HG03097 (cell line): ENCODE measurements around the gene IGSF3.
"Not testable (repeated sequence)": the region's sequence is repeated elsewhere in the genome, so short reads cannot be mapped to it uniquely, and the experiment has no call there.

Source experiments
- ATAC-seq: cut with Tn5 transposase; IDR thresholded peaks from one replicate; pipeline ENCODE4 v1.9.1; 2021; ENCODE audit not compliant: unreplicated experiment, low FRiP score

The IGSF3 gene

GRCh38 chr1:116664366-116664977 lies 3.1 kb downstream of the IGSF3 start:
- no peak for ATAC-seq

DNA sequence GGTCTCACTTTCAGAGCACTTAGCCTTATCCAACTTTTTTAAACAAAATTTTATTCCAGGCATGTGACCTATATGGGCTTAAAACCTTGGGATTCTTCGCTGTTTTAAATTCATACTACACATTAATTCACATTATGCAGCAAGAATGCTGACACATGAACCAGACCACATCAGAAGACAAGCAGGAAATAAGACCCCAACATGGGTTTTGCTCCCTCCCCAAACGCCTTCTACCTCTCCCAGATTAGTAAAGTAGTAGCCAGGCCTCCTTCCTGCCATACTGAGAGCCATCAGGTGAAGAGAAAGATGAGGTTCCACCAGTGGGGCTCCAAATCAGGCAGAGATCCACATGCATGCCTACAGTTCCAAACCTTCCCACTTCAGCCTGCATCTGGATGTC lies 3.7 kb downstream of the IGSF3 start:
- ATAC-seq = no peak

DNA sequence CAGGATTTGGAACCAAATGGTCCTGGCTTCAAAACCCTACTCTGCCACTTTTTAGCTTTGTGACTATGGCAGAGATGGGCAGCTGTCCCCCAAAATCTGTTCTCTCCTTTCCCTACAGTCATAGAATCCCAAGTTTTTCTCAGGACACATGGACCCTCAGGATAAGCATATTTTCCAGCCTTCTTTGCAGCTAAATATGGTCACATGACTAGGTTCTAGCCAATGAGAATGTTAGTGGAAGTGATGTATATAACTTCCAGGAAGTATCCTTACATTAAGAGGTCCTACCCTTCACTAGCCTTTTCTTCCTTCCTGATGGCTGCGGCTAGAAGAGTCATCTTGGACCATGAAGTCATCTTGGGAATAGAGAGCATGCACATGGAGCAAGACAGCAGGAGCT lies 5.9 kb downstream of the IGSF3 start:
- no peak for ATAC-seq

GRCh38 chr1:116658645-116659044 lies 8.9 kb downstream of the IGSF3 start:
- not testable (repeated sequence) for ATAC-seq

- not testable (repeated sequence) for ATAC-seq
Measured at GRCh38 chr1:116657836-116658235, 9.7 kb downstream of the IGSF3 start.

GRCh38 chr1:116654351-116654750 lies 13.2 kb downstream of the IGSF3 start:
- ATAC-seq = no peak

- not testable (repeated sequence) for ATAC-seq
Measured at GRCh38 chr1:116652598-116652997, 14.9 kb downstream of the IGSF3 start.

DNA sequence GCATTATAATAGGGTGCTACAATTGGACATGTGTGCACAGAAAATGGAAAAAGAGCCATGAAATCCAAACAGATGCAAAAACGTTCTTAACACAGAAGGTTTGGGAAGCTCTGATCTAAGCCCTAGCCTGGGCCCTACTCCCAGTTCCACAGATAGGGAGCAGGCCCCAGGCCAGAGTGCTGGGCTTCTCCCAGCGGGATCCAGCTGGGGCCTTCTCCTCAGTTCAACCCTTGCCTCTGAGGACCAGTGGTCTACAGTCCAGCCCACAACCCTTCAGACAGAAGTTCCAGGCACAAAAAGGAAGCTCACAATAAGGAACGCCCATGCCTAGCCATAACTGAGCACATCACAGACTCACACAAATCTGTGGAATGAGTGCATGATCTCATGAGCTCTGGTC lies 16.8 kb downstream of the IGSF3 start:
- ATAC-seq = not testable (repeated sequence)

DNA sequence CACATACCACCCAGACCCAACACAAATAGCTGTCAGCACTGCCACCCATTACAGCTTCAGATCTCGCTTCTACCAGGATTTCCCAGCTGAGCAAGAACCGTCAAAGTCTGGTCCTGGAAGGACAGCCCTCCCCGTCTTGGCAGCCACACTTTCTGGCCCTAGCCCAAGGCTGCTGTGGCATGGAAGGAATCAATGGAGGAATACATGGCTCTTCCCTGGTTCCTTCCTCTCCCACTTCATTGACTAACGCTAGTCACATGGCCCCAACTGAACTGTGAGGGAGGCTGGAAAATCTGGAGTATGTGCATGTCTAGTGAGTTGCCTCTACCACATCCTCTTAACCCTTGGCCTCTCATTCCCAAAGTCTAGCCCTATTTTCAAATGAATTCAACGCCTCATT lies 18.5 kb downstream of the IGSF3 start:
- not testable (repeated sequence) for ATAC-seq

- ATAC-seq = not testable (repeated sequence)
Measured at GRCh38 chr1:116648325-116648724, 19.2 kb downstream of the IGSF3 start.

DNA sequence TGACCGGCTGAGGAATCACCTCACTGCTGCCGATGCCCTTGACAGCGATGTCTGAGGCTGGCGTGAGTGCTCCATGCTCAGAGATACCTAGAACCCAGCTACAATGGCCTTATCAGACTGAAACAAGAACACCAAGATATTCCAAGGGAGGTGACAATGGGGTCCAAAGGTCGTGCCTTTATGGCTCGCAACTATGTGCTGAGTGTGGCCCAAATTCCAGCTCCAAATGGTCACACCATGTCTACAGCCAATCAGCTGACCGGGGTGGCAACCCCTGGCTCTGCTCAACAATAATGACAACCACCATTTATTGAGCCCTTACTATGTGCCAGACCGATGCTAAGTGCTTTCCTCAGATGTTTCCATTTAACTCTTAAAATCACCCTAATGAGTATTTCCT lies 20.3 kb downstream of the IGSF3 start:
- not testable (repeated sequence) for ATAC-seq

- ATAC-seq = not testable (repeated sequence)
Measured at GRCh38 chr1:116646673-116647170, 20.8 kb downstream of the IGSF3 start.

GRCh38 chr1:116645802-116646672 lies 21.5 kb downstream of the IGSF3 start:
- ATAC-seq = not testable (repeated sequence)

DNA sequence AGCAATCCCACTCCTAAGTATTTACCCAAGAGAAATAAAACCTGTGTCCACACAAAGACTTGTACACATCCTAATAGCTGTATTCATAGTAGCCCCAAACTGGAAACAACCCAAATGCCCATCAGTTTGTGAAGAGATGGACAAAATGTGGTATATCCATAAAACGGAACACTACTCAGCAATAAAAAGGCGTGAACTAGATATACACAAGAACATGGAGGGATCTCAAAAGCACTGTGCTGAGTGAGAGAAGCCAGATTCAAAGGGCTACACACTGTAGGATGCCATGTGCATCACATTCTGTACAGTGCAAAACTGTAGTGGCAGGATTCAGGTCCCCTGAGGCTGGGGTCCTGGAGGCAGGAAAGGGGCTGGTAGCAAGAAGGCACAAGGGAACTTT lies 22.5 kb downstream of the IGSF3 start:
- ATAC-seq = not testable (repeated sequence)

DNA sequence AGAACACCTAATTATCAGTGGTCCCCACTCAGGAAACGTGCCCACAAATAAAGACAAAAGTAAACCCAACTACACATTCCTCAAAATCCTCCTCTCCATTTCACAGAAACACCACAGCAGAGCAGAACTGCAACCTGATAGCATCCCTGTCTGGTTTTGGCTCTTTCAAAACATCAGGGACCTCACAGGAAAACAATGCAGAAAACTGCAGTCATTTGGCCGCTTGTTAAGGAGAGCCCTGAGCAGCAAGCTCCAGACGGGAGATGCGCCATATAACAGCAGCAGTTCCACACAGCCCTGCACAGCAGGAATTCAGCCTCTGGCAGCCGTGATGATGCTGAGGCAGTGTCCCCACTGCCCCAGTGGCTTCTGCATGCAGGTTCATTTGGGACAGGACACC lies 23.4 kb downstream of the IGSF3 start:
- ATAC-seq = not testable (repeated sequence)

DNA sequence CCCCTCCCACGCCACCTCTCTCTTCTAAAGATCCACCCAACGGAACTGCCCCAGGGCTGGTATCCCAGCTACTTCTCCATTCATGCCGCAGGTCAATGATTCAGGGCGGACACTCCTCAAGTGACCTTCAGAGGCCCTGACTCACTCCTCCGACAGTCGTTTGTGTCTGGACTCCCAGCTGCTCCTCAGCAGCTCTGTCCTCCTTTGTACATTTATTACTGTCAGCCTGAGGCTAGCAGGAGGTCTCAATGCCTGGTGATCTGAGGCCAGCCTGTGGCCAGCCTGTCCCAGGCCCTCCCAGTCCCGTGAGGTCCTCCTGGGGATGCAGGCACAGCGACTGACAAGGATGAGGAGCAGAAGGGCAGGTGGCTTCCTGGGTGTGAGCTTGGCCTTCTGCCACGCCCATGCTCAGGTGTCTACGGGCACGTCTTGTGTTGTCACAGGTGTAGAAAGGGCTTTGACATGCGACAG lies 24.2 kb downstream of the IGSF3 start:
- not testable (repeated sequence) for ATAC-seq

GRCh38 chr1:116642311-116643280 lies 24.9 kb downstream of the IGSF3 start:
- not testable (repeated sequence) for ATAC-seq

DNA sequence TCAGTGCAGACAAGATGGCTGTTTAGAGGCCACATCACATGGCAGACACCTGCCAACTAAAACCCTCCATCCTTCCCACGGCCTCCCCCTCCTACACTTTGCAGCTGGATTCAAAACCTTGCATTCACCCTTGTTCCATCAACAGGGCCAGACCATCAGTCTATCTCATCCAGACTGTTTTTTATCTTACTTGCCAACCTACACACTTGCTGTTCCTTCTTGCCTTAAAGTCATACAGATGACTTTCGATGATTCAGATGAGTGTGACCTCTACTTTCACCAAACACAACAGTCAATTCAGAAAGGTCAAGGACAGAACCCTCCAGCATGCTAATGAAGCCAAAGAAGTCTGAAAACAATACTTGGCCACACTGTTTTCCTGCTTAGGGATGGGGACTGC lies 29.9 kb downstream of the IGSF3 start:
- not testable (repeated sequence) for ATAC-seq

DNA sequence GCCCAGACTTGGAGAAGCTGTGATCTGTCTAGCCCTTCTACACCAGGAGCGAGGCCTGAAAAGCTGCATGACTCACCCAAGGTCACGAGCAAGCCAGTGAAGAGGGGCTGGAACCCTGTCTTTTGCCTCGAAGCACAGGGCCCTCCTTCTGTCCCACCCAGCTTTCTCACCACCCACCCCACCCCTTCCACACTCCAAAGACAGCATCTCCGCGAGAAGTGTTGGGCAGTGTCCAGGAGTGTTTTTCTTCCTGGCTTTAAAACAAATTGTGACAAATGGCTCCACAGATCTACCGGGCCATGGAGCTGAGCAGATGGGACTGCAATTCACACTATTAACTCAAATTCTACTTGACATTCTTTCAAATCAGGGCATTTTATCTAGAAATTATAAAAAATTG lies 30.9 kb downstream of the IGSF3 start:
- not testable (repeated sequence) for ATAC-seq

- not testable (repeated sequence) for ATAC-seq
Measured at GRCh38 chr1:116634386-116634785, 33.1 kb downstream of the IGSF3 start.
